ENCODE results near the gene PDCD7. TPM values are rescaled to one million over a fixed set of nuclear protein-coding genes. Genes with fewer than 3 reads are reported as not detected.
"Not testable (repeated sequence)": the region's sequence is repeated elsewhere in the genome, so short reads cannot be mapped to it uniquely, and the experiment has no call there.

PDCD7 gene
- total RNA-seq, 1 donor from 2014 or later, result 17.9 TPM

DNA sequence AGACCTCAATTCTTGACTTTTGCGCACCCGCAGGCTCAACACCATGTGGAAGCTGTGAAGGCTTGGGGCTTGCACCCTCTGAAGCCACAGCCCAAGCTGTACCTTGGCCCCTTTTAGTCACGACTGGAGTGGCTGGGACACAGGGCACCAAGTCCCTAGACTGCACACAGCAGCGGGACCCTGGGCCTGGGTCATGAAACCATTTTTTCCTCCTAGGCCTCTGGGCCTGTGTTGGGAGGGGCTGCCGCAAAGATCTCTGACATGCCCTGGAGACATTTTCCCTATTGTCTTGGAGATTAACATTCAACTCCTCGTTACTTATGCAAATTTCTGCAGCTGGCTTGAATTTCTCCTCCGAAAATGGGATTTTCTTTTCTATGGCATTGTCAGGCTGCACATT is 3.5 kb upstream of the PDCD7 start:
- intact Hi-C loops (cut with DNase I), result loop anchor here (10.0 kb wide), 1 partner anchor 48 kb away; the partner anchor contains the start of gene CLPX
- ATAC-seq; DNase-seq (ENCODE audit: missing footprints): not testable (repeated sequence)

DNA sequence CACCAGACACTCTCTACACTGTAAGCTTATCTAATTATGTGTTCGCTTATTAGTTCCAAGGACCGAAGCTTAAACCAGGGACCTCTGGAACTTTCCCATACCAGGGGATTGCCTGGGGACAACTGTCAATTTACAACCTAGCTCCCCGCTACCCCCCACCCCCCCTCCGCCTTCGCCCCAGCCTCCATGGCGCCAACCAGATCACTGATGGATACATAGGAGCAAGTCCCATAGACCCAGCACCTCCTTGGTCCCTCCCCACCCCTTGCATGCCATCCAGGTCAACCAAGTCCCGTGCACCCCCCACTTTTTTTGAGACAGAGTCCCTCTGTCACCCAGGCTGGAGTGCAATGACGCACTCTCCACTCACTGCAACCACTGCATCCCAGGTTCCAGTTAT is 930 bp upstream of the PDCD7 start:
- intact Hi-C loops (cut with DNase I), result loop anchor here (10.0 kb wide), 1 partner anchor 50 kb away; the partner anchor contains the start of gene CLPX
- no peak for ATAC-seq
- DNase-seq (ENCODE audit: missing footprints), result no peak

DNA sequence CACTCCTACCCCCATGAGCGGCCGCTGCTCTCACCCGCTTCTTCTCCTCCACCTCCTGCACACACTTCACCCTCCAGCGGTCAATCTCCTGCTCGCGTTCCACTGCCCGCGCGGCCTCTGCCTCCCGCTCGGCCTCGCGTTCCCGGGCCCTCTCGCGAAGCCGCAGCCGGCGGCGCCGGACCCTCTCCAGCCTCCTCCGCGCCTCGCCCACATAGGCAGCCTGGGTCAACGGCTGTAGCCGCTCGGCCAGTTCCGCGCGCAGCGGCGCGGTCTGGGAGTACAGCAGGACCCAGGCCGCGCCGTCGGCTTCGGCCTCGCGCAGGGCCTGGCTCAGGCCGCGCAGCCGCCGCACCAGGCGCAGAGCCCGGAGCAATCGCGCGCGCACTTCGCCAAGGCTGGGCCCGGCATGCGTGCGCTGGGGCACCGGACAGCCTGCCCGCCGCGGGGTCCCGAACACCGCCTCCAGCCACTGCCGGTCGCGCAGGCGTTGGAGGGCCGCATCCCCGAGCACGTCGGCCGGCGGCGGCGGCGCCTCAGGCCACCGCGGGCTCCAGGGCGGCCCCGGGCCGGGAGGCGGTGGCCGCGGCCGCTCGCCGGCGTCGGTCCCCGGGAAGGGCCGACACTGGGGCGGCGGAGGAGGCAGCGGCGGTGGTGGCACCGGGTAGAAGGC is 595 bp downstream of the PDCD7 start:
- peak; percentile 84 for DNase-seq (ENCODE audit: missing footprints)
- intact Hi-C loops (cut with DNase I), result loop anchor here (10.0 kb wide), 1 partner anchor 52 kb away; the partner anchor contains the start of gene CLPX
- peak; percentile 47 for ATAC-seq

DNA sequence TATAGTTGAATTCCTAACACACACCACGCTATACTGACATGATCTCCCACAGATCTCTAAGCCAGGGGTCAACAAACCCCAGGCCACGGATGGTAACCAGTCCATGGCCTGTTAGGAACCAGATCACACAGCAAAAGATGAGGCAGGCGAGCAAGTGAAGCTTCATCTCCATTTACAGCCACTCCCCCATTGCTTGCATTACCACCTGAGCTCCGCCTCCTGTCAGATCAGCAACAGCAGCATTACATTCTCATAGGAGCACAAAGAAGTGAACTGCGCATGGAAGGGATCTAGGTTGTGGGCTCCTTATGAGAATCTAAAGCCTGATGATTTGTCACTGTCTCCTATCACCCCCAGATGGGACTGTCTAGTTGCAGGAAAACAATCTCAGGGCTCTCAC is 2.7 kb downstream of the PDCD7 start:
- DNase-seq (ENCODE audit: missing footprints), result no peak
- ATAC-seq, result no peak
- intact Hi-C loops (cut with DNase I), result loop anchor here (10.0 kb wide), 1 partner anchor 54 kb away; the partner anchor contains the start of gene CLPX

DNA sequence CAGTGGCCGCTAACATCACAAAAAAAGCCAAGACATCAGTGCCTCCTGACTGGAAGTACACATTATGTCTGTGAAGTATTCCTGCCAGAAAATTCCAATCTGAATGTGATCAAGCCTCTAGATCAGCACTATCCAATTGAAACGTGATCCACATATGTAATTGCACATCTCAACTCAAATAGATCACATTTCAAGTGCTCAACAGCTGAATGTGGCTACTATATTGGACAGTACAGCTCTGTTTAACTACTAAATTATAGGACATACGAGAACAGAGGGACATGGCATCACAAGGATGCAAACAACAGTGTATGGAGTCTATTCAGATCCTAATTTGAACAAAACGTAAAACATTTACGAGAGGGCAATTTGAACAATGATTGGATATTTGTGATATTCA is 18.1 kb downstream of the PDCD7 start:
- DNase-seq (ENCODE audit: missing footprints) (no peak), ATAC-seq (no peak)
- intact Hi-C loops (cut with DNase I), result no loop called here

DNA sequence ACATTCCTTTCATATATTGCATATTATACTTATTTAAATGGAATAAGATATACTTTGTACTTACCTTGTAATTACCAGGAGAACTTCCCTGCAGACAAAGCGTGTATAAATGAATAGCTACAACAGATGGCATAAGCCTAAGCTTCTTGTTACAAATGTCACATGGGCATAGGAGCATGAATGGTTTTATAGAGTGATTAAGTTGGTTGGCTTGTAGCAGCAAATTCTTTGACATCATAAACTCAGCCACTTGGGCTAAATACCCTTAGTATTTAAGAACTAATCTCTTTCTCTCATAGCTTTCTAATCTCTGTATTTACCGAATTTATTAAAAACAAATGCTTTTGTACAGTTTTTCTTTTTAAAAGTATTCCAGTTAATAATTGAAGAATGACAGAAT is 18.5 kb downstream of the PDCD7 start, which contains the start of gene UBAP1L:
Gene UBAP1L (minus strand): TSS at position 115 of the 400 bp plus-strand sequence. CDS start 8,985 bp downstream, outside the sequence.
- no peak for ATAC-seq
- intact Hi-C loops (cut with DNase I), result no loop called here
- DNase-seq (ENCODE audit: missing footprints), result no peak

DNA sequence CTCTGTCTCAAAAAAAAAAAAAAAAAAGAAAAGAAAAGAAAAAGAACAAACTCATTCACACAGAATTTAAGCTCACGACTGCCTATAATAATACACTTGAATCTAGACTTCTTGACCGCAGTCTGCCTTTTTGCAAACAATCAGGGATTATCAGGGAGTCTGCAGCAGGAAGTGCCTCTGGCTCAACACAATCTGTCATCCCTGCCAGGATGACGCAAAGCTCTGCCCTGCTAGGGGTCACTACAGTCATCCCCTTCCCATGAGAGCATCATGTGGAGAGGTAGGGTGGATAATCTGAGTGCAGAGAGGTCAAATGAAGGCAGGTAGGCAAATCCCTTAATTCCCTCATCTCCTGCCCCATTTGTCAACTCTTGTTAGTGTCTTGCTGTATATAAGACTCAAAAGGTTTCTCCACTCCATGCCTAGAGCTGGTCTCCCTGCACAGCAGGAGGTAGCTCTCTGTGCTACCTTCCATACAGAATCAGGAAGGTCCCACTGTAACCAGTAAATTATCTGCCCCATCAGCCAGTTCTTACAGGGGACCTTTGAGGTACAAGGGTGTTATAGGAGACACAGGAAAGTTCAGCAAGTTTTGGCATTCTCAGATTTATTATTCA is 22.8 kb downstream of the PDCD7 start:
- peak; percentile 64 for ATAC-seq
- no peak for DNase-seq (ENCODE audit: missing footprints)

DNA sequence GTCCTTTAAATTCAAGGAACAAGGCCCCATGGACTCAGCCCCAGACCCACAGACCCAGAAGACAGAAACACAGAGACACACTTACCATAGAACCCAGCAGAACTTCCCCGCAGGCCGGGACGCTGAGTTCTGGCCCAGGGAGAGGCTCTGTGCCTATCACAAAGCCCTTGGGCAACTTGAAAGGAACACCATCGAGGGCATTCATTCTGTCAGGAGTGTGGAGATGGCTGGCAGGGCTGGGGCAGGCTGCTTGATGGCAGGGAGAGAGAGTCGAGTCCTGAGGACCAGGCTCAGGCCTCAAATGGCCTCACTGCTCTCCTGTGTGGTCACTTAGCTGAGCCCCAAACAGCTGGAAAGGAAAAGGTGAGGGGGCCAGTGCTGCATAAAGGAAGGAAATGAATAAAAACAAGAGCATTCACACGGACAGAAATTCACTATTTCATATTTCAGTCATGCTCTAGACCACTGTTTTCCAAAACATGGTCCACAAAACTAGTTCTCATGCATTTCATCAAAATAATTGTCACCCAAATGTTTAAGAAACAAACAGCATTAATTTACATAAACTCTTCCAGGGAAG is 27.5 kb downstream of the PDCD7 start:
- intact Hi-C loops (cut with DNase I), result no loop called here
- no peak for DNase-seq (ENCODE audit: missing footprints)
- ATAC-seq, result no peak

More for the DNA sequence above, 22.8 kb downstream of the PDCD7 start:
- intact Hi-C loops (cut with DNase I), result no loop called here

DNA sequence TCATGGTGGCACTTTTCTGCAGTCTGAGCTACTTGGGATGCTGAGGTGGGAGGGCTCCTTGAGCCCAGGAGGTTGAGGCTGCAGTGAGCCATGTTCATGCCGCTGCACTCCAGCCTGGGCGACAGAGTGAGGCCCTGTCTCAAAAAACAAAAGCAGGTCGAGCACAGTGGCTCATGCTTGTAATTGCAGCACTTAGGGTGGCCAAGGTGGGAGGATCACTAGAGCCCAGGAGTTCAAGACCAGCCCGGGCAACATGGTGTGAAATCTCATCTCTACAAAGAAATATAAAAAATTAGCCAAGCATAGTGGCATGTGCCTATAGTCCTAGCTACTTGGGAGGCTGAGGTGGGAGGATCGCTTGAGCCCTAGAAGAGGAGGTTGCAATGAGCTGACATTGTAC is 28.6 kb downstream of the PDCD7 start:
- no peak for ATAC-seq
- no peak for DNase-seq (ENCODE audit: missing footprints)
- intact Hi-C loops (cut with DNase I), result no loop called here

DNA sequence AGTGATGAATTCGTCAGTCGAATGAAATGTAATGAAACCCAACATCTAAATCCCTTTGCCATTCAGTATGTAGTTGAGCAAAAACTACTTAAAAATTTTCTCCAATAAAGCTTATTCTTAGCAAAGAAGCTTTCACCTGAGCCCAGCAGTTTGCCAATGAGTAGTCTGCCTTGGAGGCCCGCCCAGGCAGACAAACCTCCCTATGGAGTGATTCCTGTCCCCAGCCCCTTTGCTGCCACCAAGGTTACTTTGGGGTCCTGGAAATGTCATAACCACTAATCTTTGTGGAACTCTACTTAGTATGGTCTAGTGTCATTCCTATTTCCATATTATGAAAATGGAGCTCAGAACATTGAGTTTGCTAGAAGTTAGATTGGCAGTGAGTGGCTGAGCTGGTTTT is 30.7 kb downstream of the PDCD7 start:
- intact Hi-C loops (cut with DNase I), result loop anchor here (5.0 kb wide), 1 partner anchor 71 kb away; no protein-coding TSS in a partner anchor
- ATAC-seq (no peak), DNase-seq (ENCODE audit: missing footprints) (no peak)

DNA sequence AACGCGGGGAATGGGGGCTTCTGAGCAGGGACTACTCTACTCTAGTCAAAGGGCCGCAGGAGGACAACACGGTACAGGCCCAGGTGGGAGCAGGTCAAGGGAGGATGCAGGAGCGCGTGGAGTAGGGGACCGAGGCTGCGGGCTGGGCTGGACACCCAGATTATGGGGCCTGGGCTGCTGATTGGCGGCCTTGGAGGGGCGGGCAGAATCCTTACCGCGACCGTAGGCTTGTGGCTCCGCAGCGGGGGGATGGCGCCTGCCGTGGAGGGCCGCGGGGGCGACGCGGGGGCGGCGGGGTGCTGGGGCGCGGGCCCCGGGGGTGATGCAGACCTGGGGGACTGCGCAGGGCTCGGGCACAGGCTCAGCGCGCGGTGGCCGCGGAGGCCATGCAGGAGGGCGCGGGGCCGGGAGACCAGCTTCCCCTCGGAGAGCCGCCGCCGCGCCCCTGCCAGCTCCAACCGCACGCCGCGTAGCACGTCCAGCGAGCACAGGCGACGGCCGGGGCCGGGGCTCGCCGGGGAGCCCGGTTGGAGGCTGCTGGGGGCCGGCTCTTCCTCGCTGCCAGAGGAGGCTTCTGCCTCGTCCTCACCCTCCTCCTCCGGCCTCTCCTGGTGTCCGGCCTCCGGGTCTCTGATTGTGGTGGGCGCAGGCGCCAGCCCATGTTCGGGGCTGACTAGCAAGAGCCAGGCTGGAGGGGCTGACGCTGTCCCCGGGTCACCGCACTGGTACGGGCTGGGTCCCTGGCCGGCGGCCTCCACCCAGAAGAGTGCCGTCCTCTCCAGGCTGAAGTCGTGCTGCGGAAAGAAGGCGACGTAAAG is 31.5 kb downstream of the PDCD7 start:
- DNase-seq (ENCODE audit: missing footprints), result no peak
- peak; percentile 5 for ATAC-seq
- intact Hi-C loops (cut with DNase I), result loop anchor here (1.0 to 5.0 kb wide), 2 partner anchors 48 to 70 kb away; no protein-coding TSS in a partner anchor

DNA sequence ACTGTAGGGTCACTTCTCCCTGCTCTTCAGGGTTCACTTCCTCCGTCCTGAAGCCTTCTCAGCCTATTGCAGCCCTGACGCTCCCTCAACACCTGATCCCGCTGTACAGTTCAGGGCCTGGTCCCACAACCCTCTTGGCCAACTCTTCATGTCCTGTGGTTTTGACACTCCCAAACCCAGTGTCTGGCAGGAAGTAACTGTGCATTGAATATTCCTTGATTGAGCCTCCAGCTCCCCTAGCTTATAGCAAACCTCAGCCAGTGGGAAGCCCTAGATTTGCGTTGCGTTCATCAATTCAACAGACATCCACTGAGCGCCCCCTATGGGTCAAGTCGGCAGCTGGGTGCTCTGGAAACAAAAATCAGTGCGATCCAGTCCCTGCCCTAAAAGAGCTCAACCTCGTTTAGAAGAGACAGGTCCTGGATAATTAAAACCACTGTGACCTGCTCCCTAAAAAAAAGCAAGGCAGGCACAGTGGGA is 32.2 kb downstream of the PDCD7 start:
- ATAC-seq (peak; percentile 60), DNase-seq (ENCODE audit: missing footprints) (no peak)
- intact Hi-C loops (cut with DNase I), result loop anchor here (1.0 to 5.0 kb wide), 2 partner anchors 47 to 69 kb away; no protein-coding TSS in a partner anchor

DNA sequence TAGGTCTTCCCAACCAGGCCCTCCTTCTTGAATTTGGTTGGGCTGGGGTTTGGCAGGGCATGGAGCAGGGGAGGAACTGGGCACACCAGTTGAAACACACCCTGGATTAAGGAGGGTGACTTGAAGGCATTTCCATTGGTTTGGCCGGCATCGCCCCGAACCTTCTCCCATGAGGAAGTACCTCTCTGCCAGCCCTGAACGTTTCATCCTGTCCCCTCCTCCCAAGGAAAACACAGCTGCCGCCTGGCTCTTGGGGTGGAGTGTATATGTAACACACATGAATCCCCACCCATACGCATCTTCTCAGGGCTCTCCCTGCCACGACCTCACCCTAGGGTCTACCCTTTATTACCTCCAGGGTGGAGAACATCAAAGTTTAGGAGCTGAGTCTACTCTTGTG is 33.2 kb downstream of the PDCD7 start:
- ATAC-seq, result peak; percentile 20
- intact Hi-C loops (cut with DNase I), result loop anchor here (5.0 kb wide), 1 partner anchor 68 kb away; no protein-coding TSS in a partner anchor

DNA sequence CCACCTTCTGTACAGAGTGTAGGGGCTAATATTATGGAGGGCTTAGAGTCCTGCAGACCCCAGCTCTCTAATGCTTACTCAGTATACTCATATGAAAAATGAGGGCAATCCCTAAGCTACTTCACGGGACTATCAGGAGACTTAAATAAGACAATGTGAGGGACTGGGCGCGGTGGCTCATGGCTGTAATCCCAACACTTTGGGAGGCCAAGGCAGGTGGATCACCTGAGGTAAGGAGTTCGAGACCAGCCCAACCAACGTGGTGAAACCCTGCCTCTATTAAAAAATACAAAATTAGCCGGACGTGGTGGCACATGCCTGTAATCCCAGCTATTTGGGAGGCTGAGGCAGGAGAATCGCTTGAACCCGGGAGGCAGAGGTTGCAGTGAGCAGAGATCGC is 33.8 kb downstream of the PDCD7 start:
- intact Hi-C loops (cut with DNase I), result loop anchor here (5.0 kb wide), 1 partner anchor 68 kb away; no protein-coding TSS in a partner anchor
- DNase-seq (ENCODE audit: missing footprints); ATAC-seq: not testable (repeated sequence)

More for the DNA sequence above, 33.2 kb downstream of the PDCD7 start:
- DNase-seq (ENCODE audit: missing footprints), result no peak

DNA sequence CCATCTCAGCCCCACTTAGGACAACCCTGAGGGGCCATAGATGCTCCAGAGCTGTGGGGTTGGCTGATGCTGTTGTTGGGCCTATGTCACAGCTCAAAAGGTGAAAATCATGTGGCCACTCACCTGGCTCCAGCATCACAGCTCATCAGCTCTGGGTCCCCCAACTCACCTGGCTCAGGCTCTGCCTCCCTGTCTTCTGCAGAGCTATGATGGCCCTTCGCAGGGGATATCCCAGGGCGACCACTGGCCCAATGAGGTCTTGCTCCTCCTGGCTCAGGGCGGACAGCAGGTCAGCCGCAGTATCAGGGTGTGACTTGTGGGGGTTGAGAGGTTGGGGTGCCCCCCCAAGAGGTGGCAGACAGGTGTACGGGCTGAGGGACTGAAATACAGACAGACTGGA is 34.3 kb downstream of the PDCD7 start:
- intact Hi-C loops (cut with DNase I), result no loop called here
- no peak for ATAC-seq
- no peak for DNase-seq (ENCODE audit: missing footprints)

DNA sequence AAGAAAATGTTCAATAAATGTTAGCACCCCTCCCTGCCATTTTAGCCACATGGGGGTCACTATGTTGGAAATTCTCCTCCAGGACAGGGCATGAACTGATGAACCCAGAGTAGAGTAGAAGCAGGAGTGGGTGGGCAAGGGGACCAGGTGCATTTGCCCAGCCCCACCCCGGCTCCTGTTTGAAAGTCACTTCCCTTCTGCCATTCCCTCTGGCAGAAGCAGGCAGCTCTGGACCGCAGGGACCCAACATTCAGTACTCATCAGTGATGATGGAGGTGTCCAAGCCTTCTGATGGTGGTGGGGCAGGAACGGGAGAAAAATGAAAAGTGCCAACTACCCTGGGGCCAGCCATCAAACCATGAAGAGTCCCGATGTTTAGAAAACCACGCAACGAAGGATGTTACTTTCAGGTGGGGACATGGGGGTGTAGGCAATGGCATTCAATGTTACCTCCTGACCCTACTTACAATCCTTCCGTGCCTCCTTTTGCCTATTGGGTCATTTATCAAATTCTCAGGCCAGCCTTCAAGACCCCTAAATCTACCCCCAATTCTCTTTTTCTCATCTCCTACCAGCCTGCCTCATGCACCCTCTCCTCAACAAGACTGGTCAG is 35.9 kb downstream of the PDCD7 start:
- intact Hi-C loops (cut with DNase I), result no loop called here
- ATAC-seq (no peak), DNase-seq (ENCODE audit: missing footprints) (no peak)

DNA sequence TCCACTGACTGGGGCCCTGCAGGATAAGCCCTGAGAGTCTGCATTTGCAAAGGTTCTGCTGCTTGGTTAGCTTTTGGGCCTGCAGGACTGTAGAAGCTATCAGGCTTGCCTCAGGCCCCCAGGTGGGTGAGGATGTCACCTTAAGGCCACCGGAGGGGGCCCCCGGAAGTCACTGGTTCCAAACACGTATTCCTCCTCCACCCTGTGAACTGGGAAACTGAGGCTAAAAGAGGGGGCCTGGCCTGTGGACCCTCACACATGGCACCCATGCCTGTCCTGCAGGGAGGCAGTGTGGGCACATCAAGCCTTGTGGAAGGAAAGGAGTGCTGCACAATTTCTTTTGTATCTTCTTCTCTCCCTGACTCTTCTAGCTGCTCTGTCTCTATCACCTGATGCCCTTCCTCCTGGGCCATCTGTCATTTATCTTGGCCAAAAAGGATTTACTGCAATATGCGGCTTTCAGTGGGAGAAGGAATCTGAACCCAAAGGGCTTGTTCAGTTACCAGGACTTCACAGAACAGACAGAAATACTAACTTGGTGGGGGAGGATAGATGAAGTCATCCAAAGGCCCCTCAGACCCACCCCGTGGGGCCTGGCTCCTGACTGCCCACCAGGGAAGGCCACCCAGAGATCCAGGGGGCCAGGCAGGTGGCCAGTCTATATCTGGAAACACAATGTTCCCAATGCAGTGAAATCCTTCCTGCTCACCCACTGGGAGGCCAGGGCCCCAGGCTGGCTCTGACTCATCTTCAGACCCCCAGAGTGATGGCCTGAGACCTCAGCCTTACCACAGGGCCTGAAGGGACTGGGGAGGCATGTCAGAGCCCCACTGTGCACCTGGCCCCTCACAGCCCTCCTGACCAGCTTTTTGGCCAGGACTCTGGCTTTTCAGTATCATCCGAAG is 36.9 kb downstream of the PDCD7 start:
- intact Hi-C loops (cut with DNase I), result no loop called here
- DNase-seq (ENCODE audit: missing footprints), result no peak
- no peak for ATAC-seq
